ENCODE measurements around the gene RNF212B. TPM values are rescaled to one million over a fixed set of nuclear protein-coding genes. Genes with fewer than 3 reads are reported as not detected.
A peak's percentile ranks its signal among the peaks of the same experiment; 100 is the strongest.

RNF212B gene
- total and polyA plus RNA-seq, 2 donors (not counting 1 experiment from before 2014, with no cell fraction given): not detected

DNA sequence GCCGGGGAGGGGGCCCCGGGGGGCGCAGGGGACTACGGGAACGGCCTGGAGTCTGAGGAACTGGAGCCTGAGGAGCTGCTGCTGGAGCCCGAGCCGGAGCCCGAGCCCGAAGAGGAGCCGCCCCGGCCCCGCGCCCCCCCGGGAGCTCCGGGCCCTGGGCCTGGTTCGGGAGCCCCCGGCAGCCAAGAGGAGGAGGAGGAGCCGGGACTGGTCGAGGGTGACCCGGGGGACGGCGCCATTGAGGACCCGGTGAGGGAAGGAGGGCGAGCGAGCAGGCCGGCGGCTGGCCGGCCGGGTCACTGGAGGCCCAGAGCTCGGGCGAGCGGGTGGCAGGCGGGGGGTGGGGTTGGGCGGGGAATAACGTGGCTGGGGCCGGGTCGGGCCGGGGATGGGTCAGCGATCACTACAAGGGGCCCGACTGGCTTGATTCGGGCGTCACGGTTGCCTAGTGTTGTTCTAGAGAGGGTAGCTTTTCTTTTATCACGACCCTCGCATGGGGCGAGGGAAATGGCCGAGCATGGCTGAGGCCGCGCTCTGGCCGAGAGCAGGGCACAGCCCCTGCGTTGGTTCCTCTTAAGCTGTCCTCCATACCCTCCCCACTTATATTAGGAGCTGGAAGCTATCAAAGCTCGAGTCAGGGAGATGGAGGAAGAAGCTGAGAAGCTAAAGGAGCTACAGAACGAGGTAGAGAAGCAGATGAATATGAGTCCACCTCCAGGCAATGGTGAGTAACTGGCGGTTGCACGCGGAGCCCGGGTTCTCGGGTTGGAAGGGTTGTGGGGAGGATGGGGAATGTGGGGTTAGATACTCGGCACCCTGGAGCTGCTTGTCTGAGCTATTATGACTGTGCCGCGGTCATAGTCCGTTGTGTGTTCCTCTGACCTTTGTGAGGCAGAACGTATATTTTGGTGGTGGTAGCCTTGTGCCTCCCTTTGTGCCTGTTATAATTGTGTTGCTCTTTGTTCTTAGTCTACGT lies 84.1 kb downstream of the RNF212B start:
- Histone ChIP-seq H3K9ac (ENCODE audit: insufficient read depth, low read length) (peak overlapping the region; percentile 90), H3K9me3 (ENCODE audit: control insufficient read depth, insufficient read depth, low read depth, low read length) (no peaks in the 10 kb centered on the region), H3K79me2 (ENCODE audit: control insufficient read depth, insufficient read depth, low read length) (peaks cover 22% of the 10 kb centered on the region), H2AFZ (ENCODE audit: low read length) (no peak overlapping the region), H4K20me1 (ENCODE audit: control insufficient read depth, extremely low read depth, insufficient read depth, low read length) (no peaks in the 10 kb centered on the region), H3K4me2 (ENCODE audit: extremely low read depth, insufficient read depth, low read length) (peak overlapping the region; percentile 99), H3K36me3 (ENCODE audit: control insufficient read depth, insufficient read depth, low read length) (peaks cover 13% of the 10 kb centered on the region), H3K27ac (ENCODE audit: insufficient read depth, low read length) (peak overlapping the region; percentile 92), H3K27me3 (ENCODE audit: control insufficient read depth, insufficient read depth, low read length) (no peaks in the 10 kb centered on the region), H3K4me3 (replicated peaks in 1 of 4; ENCODE audit: control extremely low read depth in 1 of 4, insufficient read depth in 1 of 4, low read depth in 3 of 4, low read length in 4 of 4) (peak overlapping the region; percentile 92 to 98 (median 94)), H3K4me1 (ENCODE audit: control insufficient read depth, extremely low read depth, insufficient read depth, low read length) (peaks cover 4% of the 10 kb centered on the region)
- no peak for TF ChIP-seq EZH2 (IDR thresholded peaks at IDR 0.05; ENCODE audit: low read length, missing control alignments)
- TF ChIP-seq, protein P1, sequence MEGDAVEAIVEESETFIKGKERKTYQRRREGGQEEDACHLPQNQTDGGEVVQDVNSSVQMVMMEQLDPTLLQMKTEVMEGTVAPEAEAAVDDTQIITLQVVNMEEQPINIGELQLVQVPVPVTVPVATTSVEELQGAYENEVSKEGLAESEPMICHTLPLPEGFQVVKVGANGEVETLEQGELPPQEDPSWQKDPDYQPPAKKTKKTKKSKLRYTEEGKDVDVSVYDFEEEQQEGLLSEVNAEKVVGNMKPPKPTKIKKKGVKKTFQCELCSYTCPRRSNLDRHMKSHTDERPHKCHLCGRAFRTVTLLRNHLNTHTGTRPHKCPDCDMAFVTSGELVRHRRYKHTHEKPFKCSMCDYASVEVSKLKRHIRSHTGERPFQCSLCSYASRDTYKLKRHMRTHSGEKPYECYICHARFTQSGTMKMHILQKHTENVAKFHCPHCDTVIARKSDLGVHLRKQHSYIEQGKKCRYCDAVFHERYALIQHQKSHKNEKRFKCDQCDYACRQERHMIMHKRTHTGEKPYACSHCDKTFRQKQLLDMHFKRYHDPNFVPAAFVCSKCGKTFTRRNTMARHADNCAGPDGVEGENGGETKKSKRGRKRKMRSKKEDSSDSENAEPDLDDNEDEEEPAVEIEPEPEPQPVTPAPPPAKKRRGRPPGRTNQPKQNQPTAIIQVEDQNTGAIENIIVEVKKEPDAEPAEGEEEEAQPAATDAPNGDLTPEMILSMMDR (conservative IDR thresholded peaks at IDR 0.05 in 1 of 2, IDR thresholded peaks at IDR 0.05 in 1 of 2; ENCODE audit: low read depth in 1 of 2, low read length in 2 of 2): no peak
- peak; percentile 41 to 59 for DNase-seq (ENCODE audit: low read depth in 2 of 2)

Other genes with a start within 250 kb of the RNF212B start
- 10.5 and 13.0 TPM in 2 replicates for gene C14orf93, start 227.8 kb upstream of the RNF212B start, total RNA-seq
- gene C14orf93, start 227.8 kb upstream of the RNF212B start, polyA plus RNA-seq: 4.8 and 5.4 TPM in 2 replicates
- gene PSMB5, start 203.0 kb upstream of the RNF212B start, total RNA-seq: 166 and 204 TPM in 2 replicates
- 237 and 276 TPM in 2 replicates for gene PSMB5, start 203.0 kb upstream of the RNF212B start, polyA plus RNA-seq
- under 0.01 TPM in 1 of 2 replicates, not detected in the other for gene PSMB11, start 195.7 kb upstream of the RNF212B start, total RNA-seq
- gene PSMB11, start 195.7 kb upstream of the RNF212B start, polyA plus RNA-seq: not detected in 2 replicates
- gene CDH24, start 180.4 kb upstream of the RNF212B start, total RNA-seq: 5.6 and 6.2 TPM in 2 replicates
- 5.0 and 6.5 TPM in 2 replicates for gene CDH24, start 180.4 kb upstream of the RNF212B start, polyA plus RNA-seq
- 58.3 and 75.1 TPM in 2 replicates for gene ACIN1, start 142.8 kb upstream of the RNF212B start, total RNA-seq
- gene ACIN1, start 142.8 kb upstream of the RNF212B start, polyA plus RNA-seq: 94.0 and 101 TPM in 2 replicates
- 55.0 and 60.4 TPM in 2 replicates for gene C14orf119, start 142.4 kb upstream of the RNF212B start, total RNA-seq
- 96.5 and 115 TPM in 2 replicates for gene C14orf119, start 142.4 kb upstream of the RNF212B start, polyA plus RNA-seq
- 0.17 and 1.0 TPM in 2 replicates for gene CIROP, start 132.9 kb upstream of the RNF212B start, total RNA-seq
- gene CIROP, start 132.9 kb upstream of the RNF212B start, polyA plus RNA-seq: 0.09 and 0.61 TPM in 2 replicates
- not detected in 2 replicates for gene CEBPE, start 118.7 kb upstream of the RNF212B start, total RNA-seq
- gene CEBPE, start 118.7 kb upstream of the RNF212B start, polyA plus RNA-seq: not detected in 2 replicates
- 5.1 and 10.2 TPM in 2 replicates for gene SLC7A8, start 54.3 kb upstream of the RNF212B start, total RNA-seq
- 1.4 and 12.6 TPM in 2 replicates for gene SLC7A8, start 54.3 kb upstream of the RNF212B start, polyA plus RNA-seq
- 3.3 and 4.6 TPM in 2 replicates for gene HOMEZ, start 48.2 kb downstream of the RNF212B start, total RNA-seq
- gene HOMEZ, start 48.2 kb downstream of the RNF212B start, polyA plus RNA-seq: 7.9 and 9.1 TPM in 2 replicates
- gene PPP1R3E, start 64.9 kb downstream of the RNF212B start, total RNA-seq: 2.6 TPM in 2 replicates
- gene PPP1R3E, start 64.9 kb downstream of the RNF212B start, polyA plus RNA-seq: 3.3 and 6.0 TPM in 2 replicates
- gene BCL2L2, start 68.9 kb downstream of the RNF212B start, total RNA-seq: 17.2 and 25.4 TPM in 2 replicates
- 18.0 and 24.7 TPM in 2 replicates for gene BCL2L2, start 68.9 kb downstream of the RNF212B start, polyA plus RNA-seq
- 59.1 and 73.2 TPM in 2 replicates for gene PABPN1, start 83.5 kb downstream of the RNF212B start, total RNA-seq
- 152 and 158 TPM in 2 replicates for gene PABPN1, start 83.5 kb downstream of the RNF212B start, polyA plus RNA-seq
- 16.4 and 23.1 TPM in 2 replicates for gene SLC22A17, start 115.0 kb downstream of the RNF212B start, total RNA-seq
- gene SLC22A17, start 115.0 kb downstream of the RNF212B start, polyA plus RNA-seq: 3.9 and 7.9 TPM in 2 replicates
- 8.5 and 12.2 TPM in 2 replicates for gene EFS, start 127.2 kb downstream of the RNF212B start, total RNA-seq
- 2.0 and 2.3 TPM in 2 replicates for gene EFS, start 127.2 kb downstream of the RNF212B start, polyA plus RNA-seq
- not detected in 2 replicates for gene IL25, start 134.9 kb downstream of the RNF212B start, total RNA-seq
- not detected in 2 replicates for gene IL25, start 134.9 kb downstream of the RNF212B start, polyA plus RNA-seq
- gene CMTM5, start 139.1 kb downstream of the RNF212B start, total RNA-seq: 0.33 and 0.77 TPM in 2 replicates
- 0.08 TPM in 1 of 2 replicates, not detected in the other for gene CMTM5, start 139.1 kb downstream of the RNF212B start, polyA plus RNA-seq
- gene MYH6, start 170.3 kb downstream of the RNF212B start, total RNA-seq: not detected in 2 replicates
- gene MYH6, start 170.3 kb downstream of the RNF212B start, polyA plus RNA-seq: not detected in 2 replicates
- gene MYH7, start 197.7 kb downstream of the RNF212B start, total RNA-seq: not detected in 2 replicates
- not detected in 2 replicates for gene MYH7, start 197.7 kb downstream of the RNF212B start, polyA plus RNA-seq
- 46.9 and 51.9 TPM in 2 replicates for gene NGDN, start 231.8 kb downstream of the RNF212B start, total RNA-seq
- 39.5 and 47.7 TPM in 2 replicates for gene NGDN, start 231.8 kb downstream of the RNF212B start, polyA plus RNA-seq

Data from fibroblast of lung (primary cell).